Endodermal cell (in vitro differentiated cells): ENCODE measurements around the gene CTNNA1. TPM values are rescaled to one million over a fixed set of nuclear protein-coding genes. Genes with fewer than 3 reads are reported as not detected.

Experiments used
- DNase-seq: peaks from one replicate; pipeline ENCODE4 v3.0.0-alpha.2; 2017
- H3K27ac ChIP-seq: 2 replicates; pipeline ENCODE4 v1.5.1; 2013; ENCODE audit warnings: mild to moderate bottlenecking, low read depth, low read length, moderate library complexity
- H3K27me3 ChIP-seq: 2 replicates; pipeline ENCODE4 v1.6.1; 2013; ENCODE audit warnings: mild to moderate bottlenecking, low read length, moderate library complexity; ENCODE audit not compliant: insufficient read depth, control insufficient read depth, poor library complexity, severe bottlenecking
- H3K36me3 ChIP-seq: 2 replicates; pipeline ENCODE4 v1.7.0; 2013; ENCODE audit warnings: mild to moderate bottlenecking, low read length, moderate library complexity; ENCODE audit not compliant: control insufficient read depth, insufficient read depth
- H3K4me1 ChIP-seq: one replicate; pipeline ENCODE4 v1.7.0; 2013; ENCODE audit warnings: low read length; ENCODE audit not compliant: control insufficient read depth, insufficient read depth
- H3K4me3 ChIP-seq: 2 replicates; pipeline ENCODE4 v1.5.1; 2013; ENCODE audit warnings: mild to moderate bottlenecking, low read length, moderate library complexity
- H3K9ac ChIP-seq: 2 replicates; pipeline ENCODE4 v1.6.1; 2013; ENCODE audit warnings: mild to moderate bottlenecking, low read length, moderate library complexity; ENCODE audit not compliant: poor library complexity, severe bottlenecking; ENCODE audit errors: extremely low read depth
- H3K9me3 ChIP-seq: 2 replicates; pipeline ENCODE4 v1.6.1; 2013; ENCODE audit warnings: mild to moderate bottlenecking, low read length, moderate library complexity; ENCODE audit not compliant: control insufficient read depth
- H3K27ac Mint-ChIP-seq: 2 replicates; pipeline ENCODE4 v1.8.0; 2020; ENCODE audit warnings: mixed read lengths
- H3K27me3 Mint-ChIP-seq: 2 replicates; pipeline ENCODE4 v1.8.0; 2021; ENCODE audit warnings: mild to moderate bottlenecking, mixed read lengths; ENCODE audit not compliant: insufficient read depth
- H3K36me3 Mint-ChIP-seq: 2 replicates; pipeline ENCODE4 v1.8.0; 2020; ENCODE audit warnings: low read depth, mixed read lengths
- H3K4me1 Mint-ChIP-seq: 2 replicates; pipeline ENCODE4 v1.8.0; 2020; ENCODE audit warnings: mixed read lengths
- H3K4me3 Mint-ChIP-seq: 2 replicates; pipeline ENCODE4 v1.8.0; 2020; ENCODE audit warnings: mild to moderate bottlenecking, moderate library complexity, mixed read lengths
- H3K9me3 Mint-ChIP-seq: 2 replicates; pipeline ENCODE4 v1.8.0; 2020; ENCODE audit warnings: mild to moderate bottlenecking, mixed read lengths
- WGBS, 2 experiments: methylation state at CpG; one replicate each; pipeline versions ENCODE4 v1.1.5 to v1.1.7; 2013; ENCODE audit warnings: missing lambda C conversion rate in 2 of 2, mixed read lengths in 1 of 2; ENCODE audit not compliant: insufficient coverage in 1 of 2, insufficient read length in 1 of 2; 5-methylcytosine and 5-hydroxymethylcytosine counted together
- total RNA-seq, 2 donors: library from RNA; stranded (reverse); fragmentation: NEBNext Ultra II Directional in 1 of 2; extraction: Animal tissue kit (Norgen Biotek cat#: 25700) in 1 of 2; gene quantifications; 2 replicates in 1 of 2; 3 replicates in 1 of 2; pipeline ENCODE4 v1.2.1, GENCODE V29; 2021
- TF ChIP-seq, protein P1 (sequence below): fragments of 200-600 bp; sonication (generic); conservative IDR thresholded peaks from 2 replicates; pipeline ENCODE4 v1.5.0; 2021; ENCODE audit warnings: antibody characterized with exemption, mild to moderate bottlenecking

Gene CTNNA1
- total RNA-seq, 2 donors from 2014 or later = 298 to 305 TPM

DNA sequence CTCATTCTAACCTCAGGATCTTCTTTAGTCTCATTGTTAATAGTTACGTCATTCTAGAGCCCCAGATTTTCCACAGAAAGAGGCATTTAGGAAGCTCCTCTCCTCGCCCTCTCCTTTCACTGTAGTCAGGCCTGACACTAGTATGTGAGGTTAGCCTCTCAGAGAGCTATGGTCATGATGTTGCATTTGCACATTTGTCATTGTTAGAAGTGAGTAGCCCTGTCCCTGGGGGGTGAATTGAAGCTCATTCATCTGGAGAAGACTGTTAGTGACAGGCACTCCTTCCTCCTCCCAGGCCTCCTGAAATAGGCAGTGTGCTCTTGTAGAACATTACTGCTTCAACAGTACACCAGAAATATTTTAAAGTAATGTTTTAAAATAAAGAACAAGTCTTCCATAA is 148.5 kb downstream of the CTNNA1 start:
- TF ChIP-seq, protein P1, sequence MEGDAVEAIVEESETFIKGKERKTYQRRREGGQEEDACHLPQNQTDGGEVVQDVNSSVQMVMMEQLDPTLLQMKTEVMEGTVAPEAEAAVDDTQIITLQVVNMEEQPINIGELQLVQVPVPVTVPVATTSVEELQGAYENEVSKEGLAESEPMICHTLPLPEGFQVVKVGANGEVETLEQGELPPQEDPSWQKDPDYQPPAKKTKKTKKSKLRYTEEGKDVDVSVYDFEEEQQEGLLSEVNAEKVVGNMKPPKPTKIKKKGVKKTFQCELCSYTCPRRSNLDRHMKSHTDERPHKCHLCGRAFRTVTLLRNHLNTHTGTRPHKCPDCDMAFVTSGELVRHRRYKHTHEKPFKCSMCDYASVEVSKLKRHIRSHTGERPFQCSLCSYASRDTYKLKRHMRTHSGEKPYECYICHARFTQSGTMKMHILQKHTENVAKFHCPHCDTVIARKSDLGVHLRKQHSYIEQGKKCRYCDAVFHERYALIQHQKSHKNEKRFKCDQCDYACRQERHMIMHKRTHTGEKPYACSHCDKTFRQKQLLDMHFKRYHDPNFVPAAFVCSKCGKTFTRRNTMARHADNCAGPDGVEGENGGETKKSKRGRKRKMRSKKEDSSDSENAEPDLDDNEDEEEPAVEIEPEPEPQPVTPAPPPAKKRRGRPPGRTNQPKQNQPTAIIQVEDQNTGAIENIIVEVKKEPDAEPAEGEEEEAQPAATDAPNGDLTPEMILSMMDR = no peak
- Histone ChIP-seq H3K27me3 (no peaks in the 10 kb centered on the region), H3K4me1 (no peaks in the 10 kb centered on the region), H3K36me3 (peaks cover 82% of the 10 kb centered on the region), H3K9ac (no peak overlapping the region), H3K9me3 (no peaks in the 10 kb centered on the region), H3K27ac (peak overlapping the region; percentile 48), H3K4me3 (no peak overlapping the region)
- H3K36me3 Mint-ChIP-seq = peaks cover 82% of the 10 kb centered on the region
- 89% methylated on average over 1 to 2 of the region's 2 CpGs for WGBS, 2 experiments
- no peak for DNase-seq
- H3K9me3 Mint-ChIP-seq = no peaks in the 10 kb centered on the region
- H3K27me3 Mint-ChIP-seq = no peaks in the 10 kb centered on the region
- H3K4me3 Mint-ChIP-seq = no peak overlapping the region
- H3K27ac Mint-ChIP-seq = no peak overlapping the region
- peaks cover 2% of the 10 kb centered on the region for H3K4me1 Mint-ChIP-seq

DNA sequence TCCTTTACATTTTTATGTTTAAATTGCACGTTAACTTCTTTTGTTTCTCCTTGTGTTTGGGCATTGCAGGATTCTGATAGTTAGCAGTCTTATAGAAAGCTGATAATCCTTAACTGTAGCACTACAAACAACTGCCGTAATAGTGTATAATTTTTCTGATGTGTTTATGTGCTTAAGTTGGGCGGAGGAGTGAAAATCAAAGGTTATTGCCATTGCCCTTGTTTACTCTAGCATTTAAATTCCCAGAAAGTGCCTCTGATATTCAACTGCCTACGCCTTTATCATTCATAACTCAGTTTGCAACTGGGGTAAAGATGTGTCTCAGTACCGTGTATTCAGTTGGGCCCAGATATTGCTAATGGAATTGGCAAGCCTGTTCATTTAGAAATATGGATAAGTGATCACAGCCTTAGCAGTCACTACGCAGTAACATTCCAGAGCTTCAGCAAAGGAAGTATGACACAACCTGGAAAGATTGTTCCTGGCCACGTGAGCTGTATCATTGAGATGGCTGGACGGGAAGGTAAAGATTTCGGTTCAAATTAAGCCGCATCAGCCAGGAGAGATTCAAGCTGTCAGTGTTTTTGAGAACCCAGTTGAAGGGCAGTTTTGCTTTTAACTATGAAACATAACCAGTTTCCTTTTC is 150.0 kb downstream of the CTNNA1 start:
- Mint-ChIP-seq H3K4me3 (no peak overlapping the region), H3K27me3 (no peaks in the 10 kb centered on the region), H3K9me3 (no peaks in the 10 kb centered on the region), H3K4me1 (peaks cover 2% of the 10 kb centered on the region), H3K27ac (peak overlapping the region; percentile 48), H3K36me3 (peaks cover 84% of the 10 kb centered on the region)
- Histone ChIP-seq H3K27ac (no peak overlapping the region), H3K4me1 (no peaks in the 10 kb centered on the region), H3K9ac (no peak overlapping the region), H3K36me3 (peaks cover 75% of the 10 kb centered on the region), H3K9me3 (no peaks in the 10 kb centered on the region), H3K27me3 (no peaks in the 10 kb centered on the region), H3K4me3 (no peak overlapping the region)
- DNase-seq = no peak
- 95 to 97% methylated on average over 7 to 10 of the region's 10 CpGs for WGBS, 2 experiments
- TF ChIP-seq, protein P1 = no peak

DNA sequence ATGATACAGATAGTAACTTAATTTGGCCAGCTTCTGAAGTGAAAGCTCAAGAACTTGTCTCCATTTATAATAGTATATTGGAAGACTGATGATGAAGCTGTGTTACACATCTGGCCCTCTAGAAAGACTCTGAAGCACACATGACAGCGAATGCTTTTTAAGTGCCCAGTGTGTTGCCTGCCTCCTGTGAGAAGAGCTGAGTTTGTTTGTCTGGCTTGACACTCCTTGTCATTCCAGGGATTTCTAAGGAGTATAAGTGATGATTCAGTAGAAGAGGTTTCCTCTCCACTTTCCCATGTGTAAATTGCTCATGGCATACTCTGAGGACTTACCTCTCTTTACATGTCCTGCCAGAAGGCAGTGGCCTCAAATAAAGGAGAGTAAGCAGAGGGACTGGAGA is 152.3 kb downstream of the CTNNA1 start:
- H3K36me3 Mint-ChIP-seq = peaks cover 83% of the 10 kb centered on the region
- H3K27ac Mint-ChIP-seq = no peak overlapping the region

More for the DNA sequence above, 152.3 kb downstream of the CTNNA1 start:
- no peaks in the 10 kb centered on the region for H3K27me3 Mint-ChIP-seq
- 96% methylated on average over 1 of the region's 1 CpG; no CpG with 5 or more reads in 1 of the 2 experiments for WGBS, 2 experiments
- H3K4me1 Mint-ChIP-seq = peaks cover 4% of the 10 kb centered on the region
- TF ChIP-seq, protein P1 = no peak
- H3K36me3 ChIP-seq = peaks cover 69% of the 10 kb centered on the region
- H3K9me3 ChIP-seq = no peaks in the 10 kb centered on the region
- H3K9me3 Mint-ChIP-seq = no peaks in the 10 kb centered on the region
- no peaks in the 10 kb centered on the region for H3K27me3 ChIP-seq
- no peak overlapping the region for H3K27ac ChIP-seq
- H3K4me1 ChIP-seq = no peaks in the 10 kb centered on the region
- no peak overlapping the region for H3K4me3 Mint-ChIP-seq
- DNase-seq = no peak
- H3K4me3 ChIP-seq = no peak overlapping the region
- H3K9ac ChIP-seq = no peak overlapping the region
